HuH-7 (cell line): Measurements from ENCODE around the gene PIK3AP1.
"Not testable (repeated sequence)": the region's sequence is repeated elsewhere in the genome, so short reads cannot be mapped to it uniquely, and the experiment has no call there.

Experiments
- DNase-seq: peaks from one replicate; pipeline ENCODE4 v3.0.0; 2011; ENCODE audit warnings: low spot score

Gene PIK3AP1

GRCh38 chr10:96696845-96697425 is 23.4 kb downstream of the PIK3AP1 start:
- DNase-seq: no peak

GRCh38 chr10:96695975-96696634 is 24.2 kb downstream of the PIK3AP1 start:
- DNase-seq: no peak

- no peak for DNase-seq
Observed at GRCh38 chr10:96695366-96695765, 24.9 kb downstream of the PIK3AP1 start.

- DNase-seq: no peak
Observed at GRCh38 chr10:96693431-96693830, 26.9 kb downstream of the PIK3AP1 start.

GRCh38 chr10:96692427-96692826 is 27.9 kb downstream of the PIK3AP1 start:
- DNase-seq: no peak

GRCh38 chr10:96691761-96692160 is 28.6 kb downstream of the PIK3AP1 start:
- DNase-seq: no peak

GRCh38 chr10:96690755-96691730 is 29.3 kb downstream of the PIK3AP1 start:
- no peak for DNase-seq

- DNase-seq: no peak
Observed at GRCh38 chr10:96688789-96689188, 31.5 kb downstream of the PIK3AP1 start.

GRCh38 chr10:96687317-96688012 is 32.8 kb downstream of the PIK3AP1 start:
- DNase-seq: no peak

GRCh38 chr10:96686514-96686913 is 33.8 kb downstream of the PIK3AP1 start:
- no peak for DNase-seq

- DNase-seq: no peak
Observed at GRCh38 chr10:96685306-96685705, 35.0 kb downstream of the PIK3AP1 start.

- no peak for DNase-seq
Observed at GRCh38 chr10:96684826-96685225, 35.5 kb downstream of the PIK3AP1 start.

- DNase-seq: no peak
Observed at GRCh38 chr10:96683710-96684109, 36.6 kb downstream of the PIK3AP1 start.

GRCh38 chr10:96683065-96683464 is 37.2 kb downstream of the PIK3AP1 start:
- no peak for DNase-seq

GRCh38 chr10:96681524-96681923 is 38.8 kb downstream of the PIK3AP1 start:
- no peak for DNase-seq

- DNase-seq: not testable (repeated sequence)
Observed at GRCh38 chr10:96680463-96680862, 39.9 kb downstream of the PIK3AP1 start.

- no peak for DNase-seq
Observed at GRCh38 chr10:96678725-96679124, 41.6 kb downstream of the PIK3AP1 start.

- DNase-seq: no peak
Observed at GRCh38 chr10:96676272-96677112, 43.8 kb downstream of the PIK3AP1 start.

GRCh38 chr10:96675846-96676245 is 44.5 kb downstream of the PIK3AP1 start:
- no peak for DNase-seq

GRCh38 chr10:96673318-96674099 is 46.8 kb downstream of the PIK3AP1 start:
- peak; percentile 46 for DNase-seq
